Muscle of back (tissue), 13 donors: ENCODE results near the gene GFM1. TPM values are rescaled to one million over a fixed set of nuclear protein-coding genes. Genes with fewer than 3 reads are reported as not detected.
A peak's percentile ranks its signal among the peaks of the same experiment; 100 is the strongest.

Experiments
- DNase-seq, 3 donors: peaks; one replicate each; pipeline versions ENCODE4 v3.0.0 to v3.0.0-alpha.2; 2013
- long read RNA-seq, 9 donors: transcript quantifications; one replicate each; lab custom pipeline, GENCODE V29; 2026
- polyA plus RNA-seq, 10 donors: library from polyadenylated mRNA; unstranded; fragments of 120-200 nt; gene quantifications; one replicate each; pipeline ENCODE4 v1.2.1, GENCODE V29; 2013; ENCODE audit not compliant: insufficient read length in 10 of 10

GFM1 gene
- 10 to 100 TPM; 23.6 to 47.6 (median 35.9) TPM for polyA plus RNA-seq
- long read RNA-seq, donor 1, partial matches to known transcripts = 0 of 4 reads
- long read RNA-seq, donor 1, other reads (novel, unspliced or antisense) = 0 of 4 reads
- long read RNA-seq, donor 2, partial matches to known transcripts = 0 of 3 reads
- long read RNA-seq, donor 2, other reads (novel, unspliced or antisense) = 0 of 3 reads
- long read RNA-seq, donor 3 = 0 reads
- long read RNA-seq, donor 4, partial matches to known transcripts = 6 of 46 reads
- long read RNA-seq, donor 4, other reads (novel, unspliced or antisense) = 37 of 46 reads
- long read RNA-seq, donor 5, transcript GFM1-210 (18 exons, 3,721 nt) = major isoform, 5 of 71 reads
- long read RNA-seq, donor 5, partial matches to known transcripts = 14 of 71 reads
- long read RNA-seq, donor 5, other reads (novel, unspliced or antisense) = 52 of 71 reads
- long read RNA-seq, donor 6, partial matches to known transcripts = 0 of 4 reads
- long read RNA-seq, donor 6, other reads (novel, unspliced or antisense) = 0 of 4 reads
- long read RNA-seq, donor 7, partial matches to known transcripts = 7 of 53 reads
- long read RNA-seq, donor 7, other reads (novel, unspliced or antisense) = 43 of 53 reads
- long read RNA-seq, donor 8, partial matches to known transcripts = 6 of 34 reads
- long read RNA-seq, donor 8, other reads (novel, unspliced or antisense) = 24 of 34 reads
- long read RNA-seq, donor 9 = 0 reads

DNA sequence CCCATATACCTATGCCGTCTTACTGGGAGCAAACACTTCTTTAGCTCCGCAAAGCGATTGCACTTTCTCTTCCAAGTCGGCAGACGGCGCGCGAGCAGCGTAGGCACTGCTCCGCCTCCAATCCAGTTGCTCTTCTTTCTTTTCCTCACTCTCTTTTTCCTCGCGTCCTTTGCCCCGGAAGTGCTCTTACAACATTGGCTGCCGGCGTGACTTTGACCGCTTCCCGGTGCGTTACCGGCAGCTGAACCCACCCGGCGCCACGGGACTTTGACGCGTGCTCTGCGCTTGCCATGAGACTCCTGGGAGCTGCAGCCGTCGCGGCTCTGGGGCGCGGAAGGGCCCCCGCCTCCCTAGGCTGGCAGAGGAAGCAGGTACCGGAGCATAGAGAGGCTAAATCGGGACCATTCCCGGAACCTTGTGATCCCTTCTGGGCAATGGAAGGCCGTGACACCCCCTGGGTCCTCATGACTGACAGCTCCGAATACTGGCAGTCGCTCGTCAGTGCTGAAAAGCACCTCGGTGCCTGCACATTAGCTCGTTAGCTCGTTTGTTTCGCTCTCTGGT lies at the start of gene GFM1:
GFM1 (plus strand) TSS at position 183 of the 564 bp plus-strand sequence; CDS start at position 291, 108 bp downstream.
- peak; percentile 94 to 97 (median 95) for DNase-seq

DNA sequence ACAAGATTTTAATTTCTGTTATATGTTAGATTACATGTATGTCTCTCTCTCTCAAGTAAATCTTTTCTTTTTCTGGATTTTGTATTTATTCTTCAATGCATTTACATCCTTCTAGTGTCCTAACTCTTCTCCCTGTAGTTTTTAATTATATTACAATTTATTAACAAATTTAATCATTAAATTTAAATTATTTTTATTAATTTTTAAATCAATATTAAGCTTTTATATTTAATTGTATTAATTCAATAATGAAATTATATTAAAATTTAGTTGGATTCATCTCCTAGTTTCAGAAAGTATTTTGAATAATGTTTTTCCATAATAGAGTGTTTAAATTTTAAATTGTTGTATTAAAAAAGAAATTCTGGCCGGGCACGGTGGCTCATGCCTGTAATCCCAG lies 43.5 kb upstream of the GFM1 start:
- no peak for DNase-seq

DNA sequence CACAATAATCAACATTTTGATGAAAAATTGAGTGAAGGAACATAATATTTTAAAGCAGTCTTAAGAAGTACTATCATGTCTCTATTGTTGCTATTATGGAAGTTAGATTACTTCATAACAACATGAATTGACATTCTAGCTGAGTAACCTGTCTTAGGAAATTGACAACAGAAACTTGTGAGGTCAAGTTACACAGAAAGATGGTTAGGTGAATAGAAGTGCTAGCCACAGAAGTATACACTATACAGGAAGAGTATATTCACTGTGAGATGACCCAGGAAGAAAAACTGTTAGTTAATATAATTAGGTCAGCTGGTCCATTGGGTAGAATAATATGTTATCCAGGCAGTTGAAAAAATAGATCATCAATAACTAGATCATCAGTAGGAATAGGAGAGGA lies 42.1 kb upstream of the GFM1 start:
- DNase-seq = no peak

DNA sequence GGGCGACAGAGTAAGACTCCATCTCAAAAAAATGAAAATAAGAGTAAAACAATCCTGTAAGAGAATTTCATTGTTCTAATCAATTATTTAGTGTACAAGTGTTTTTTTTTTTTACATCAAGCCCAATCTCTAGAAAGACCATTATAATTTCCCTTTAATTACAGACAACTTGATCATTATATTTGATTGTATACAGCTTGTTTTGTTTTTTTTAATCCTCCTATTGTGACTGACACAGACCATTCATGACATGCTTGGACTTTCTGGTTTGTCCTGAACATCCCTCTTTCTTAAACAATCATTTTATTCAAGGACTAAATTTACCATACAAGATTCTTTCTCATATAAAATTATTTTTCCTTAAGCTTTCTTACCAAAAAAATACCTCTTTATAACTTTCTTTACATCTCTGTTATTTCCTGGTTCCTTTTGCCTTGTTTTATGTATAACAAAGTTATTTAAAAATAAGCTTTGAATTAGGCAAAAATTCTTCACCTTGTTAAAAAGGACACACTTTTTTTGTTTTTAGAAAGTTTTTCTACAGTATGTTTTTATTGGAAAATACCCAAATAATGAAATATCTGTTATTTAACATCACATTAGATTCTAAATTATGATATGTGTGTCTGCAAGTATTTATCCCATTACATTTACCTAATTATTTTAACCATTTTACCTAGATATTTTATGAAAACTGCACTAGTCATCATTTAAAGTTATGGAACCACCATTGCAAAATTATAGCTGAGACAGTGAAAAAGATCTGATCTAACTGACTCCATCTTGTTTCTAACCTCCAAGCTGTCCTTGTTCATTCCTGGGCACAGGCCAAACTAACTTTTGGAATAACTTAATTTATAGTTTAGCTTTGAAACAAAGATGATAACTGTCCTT lies 26.1 kb upstream of the GFM1 start:
- no peak for DNase-seq

DNA sequence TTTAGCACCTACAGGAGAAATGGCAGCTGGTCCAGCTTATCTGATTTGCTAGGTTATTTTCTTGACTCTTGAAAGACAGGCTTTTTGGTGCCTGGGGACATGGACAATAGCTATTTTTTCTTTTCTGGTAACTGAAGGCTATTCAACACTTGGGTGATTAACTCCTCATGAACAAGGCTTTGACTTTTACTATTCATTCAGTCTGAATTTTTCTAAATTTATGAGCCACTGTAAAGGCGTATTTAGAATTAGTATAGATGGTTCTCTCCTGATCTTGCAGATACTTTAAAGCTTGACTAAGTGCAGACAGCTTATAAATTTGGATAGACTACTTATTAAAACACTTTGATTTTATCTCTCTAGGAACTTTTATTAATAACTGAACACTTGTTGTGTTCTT lies 18.4 kb upstream of the GFM1 start:
- no peak for DNase-seq

DNA sequence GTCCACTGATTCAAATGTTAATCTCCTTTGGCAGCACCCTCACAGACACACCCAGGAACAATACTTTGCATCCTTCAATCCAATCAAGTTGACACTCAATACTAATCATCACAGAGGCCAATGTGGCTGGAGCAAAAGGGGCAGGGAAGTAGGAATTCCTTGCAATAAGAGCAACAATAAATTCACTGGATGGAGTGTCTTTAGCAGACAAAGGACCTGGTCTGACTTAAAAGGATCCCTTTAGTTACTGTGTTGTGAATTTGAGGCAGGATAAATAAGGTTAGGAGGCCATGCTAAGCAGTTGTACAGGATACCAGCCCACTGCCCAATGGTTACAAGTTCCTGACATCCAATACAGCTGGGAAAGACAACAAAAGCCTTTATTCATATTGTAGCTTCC lies 12.3 kb upstream of the GFM1 start:
- DNase-seq = no peak

DNA sequence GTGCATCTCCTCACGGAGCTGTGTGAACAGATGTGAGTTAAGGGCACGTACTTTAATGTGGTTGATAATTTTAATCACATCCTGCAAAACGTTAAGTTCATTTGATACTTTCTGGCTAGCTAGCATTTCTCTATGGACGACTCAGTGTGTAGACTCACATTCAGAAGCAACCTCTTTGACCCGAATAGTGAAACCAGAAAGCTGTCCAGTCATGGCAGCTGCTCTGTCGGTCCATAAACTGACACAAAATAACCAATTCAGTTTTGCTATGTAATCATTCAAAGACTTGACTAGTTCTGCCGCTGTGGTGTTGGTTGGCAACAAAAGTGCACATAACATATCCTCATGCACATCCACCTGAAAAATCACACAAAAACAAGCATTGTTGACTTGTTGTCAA lies 3.7 kb upstream of the GFM1 start:
- no peak for DNase-seq

DNA sequence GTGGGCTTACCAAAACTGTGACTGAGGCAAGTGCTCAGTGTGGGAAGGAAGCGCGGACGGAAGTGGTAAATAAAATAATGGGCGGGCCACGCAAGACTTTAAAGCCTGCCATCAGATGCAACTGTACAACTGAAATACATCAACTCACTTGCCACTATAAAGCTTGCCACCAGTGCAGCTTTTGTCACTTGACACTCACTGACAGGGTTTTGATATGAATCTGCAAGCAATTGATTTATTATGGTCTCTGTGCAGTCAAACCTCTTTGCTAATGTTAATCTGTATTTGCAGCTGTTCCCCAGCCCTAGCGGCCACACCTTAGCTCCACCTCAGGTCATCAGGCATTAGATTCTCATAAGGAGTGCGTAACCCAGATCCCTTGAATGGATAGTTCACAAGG lies 2.3 kb upstream of the GFM1 start:
- no peak for DNase-seq

DNA sequence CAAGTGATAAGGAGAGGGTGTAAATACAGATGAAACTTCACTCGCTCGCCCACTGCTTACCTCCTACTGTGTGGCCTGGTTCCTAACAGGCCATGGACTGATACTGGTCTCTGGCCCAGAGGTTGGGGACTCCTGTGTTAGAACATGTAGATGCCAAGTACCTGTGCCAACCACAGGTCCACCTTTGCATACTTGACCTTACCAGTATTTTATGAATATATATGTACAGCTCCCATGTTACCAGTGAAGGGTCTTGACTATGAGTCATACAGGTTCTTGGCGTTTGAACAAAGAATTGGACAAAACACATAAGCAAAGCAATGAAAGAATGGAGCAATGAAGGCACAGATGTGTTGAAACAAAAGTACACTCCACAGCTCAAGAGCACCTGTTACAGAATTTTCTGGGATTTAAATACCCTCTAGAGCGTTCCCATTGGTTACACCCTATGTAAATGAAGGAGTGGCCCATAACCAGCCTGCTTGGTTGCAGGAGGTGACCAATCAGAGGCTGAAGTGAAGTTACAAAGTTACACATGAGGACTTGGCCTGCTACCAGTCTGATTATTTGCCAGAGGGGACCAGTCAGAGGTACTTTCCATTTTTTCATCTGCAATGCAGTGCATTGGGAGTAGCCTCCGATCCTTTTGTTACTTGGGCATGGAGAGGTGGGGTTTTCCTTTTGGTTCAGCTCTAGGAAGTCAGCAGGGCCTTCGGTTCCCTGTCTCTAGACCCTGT lies 1.7 kb upstream of the GFM1 start:
- no peak for DNase-seq

DNA sequence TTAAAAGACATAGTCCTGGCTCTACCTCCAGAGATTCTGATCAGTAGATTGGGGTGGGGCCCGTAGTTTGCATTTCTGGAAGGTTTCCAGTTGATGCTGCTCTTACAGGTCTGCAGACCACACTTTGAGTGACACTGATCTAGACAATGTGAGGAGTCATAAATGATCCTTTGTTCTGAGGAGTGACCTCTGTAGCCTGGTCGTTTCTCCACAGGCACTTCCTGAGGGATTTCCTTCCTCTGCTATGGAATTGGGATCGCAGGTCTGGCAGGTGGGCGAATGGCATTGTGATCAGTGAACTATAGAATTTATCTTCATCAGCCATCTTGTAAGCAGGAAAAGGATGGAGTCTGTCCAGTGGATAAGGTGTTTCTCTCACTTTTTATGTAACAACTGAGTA lies 5.5 kb downstream of the GFM1 start:
- no peak for DNase-seq

DNA sequence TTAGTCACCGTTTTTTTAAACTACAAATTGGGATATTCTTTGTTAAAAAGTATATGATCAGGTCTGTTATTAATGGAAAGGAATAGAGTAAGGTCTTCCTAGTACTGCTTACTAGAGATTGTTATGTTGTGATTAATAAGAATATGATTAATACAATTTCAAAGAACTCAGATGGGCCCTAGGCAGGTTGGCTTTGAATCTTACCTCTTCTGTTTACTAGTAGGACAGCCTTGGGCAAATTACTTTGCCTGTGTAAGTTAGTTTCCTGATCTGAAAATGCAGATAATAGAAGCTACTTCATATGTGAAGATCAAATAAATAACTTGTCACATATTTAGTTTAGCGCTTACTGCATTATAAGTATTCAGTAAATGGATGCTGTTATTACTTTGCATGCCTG lies 6.9 kb downstream of the GFM1 start:
- DNase-seq = no peak

DNA sequence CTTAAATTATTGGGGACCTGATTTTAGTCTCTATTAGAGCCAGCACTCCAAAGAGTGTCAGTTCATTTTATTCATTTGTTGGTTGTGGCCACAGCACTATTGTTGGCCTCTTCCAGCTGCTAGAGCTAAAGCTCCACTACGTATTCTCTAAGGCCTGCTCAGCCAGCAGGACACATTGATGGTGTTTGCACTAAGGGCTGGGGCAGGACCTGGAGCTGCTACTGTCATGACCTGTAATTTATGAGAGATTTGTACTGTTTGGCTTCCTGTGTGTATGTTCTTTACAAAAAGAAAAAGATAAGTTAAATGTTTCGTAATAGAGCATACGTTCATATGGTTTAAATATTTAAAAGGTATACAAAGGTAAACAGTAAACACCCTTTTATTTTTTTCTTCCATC lies 8.1 kb downstream of the GFM1 start:
- DNase-seq = no peak

DNA sequence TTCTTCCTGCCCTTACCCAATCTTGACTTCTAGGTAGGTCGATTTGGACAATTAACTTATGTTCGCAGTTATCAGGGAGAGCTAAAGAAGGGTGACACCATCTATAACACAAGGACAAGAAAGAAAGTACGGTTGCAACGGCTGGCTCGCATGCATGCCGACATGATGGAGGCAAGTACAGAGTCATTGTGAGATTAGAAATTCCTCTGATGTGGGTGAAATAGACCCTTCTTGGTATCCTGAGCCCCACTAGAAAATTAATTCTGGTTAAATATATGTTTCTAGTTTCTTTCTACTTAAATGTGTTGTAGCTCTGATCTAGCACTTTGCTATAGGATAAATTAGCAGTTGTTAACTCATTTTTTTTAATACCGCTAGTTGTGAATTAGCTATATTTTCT lies 14.6 kb downstream of the GFM1 start:
- DNase-seq = no peak

DNA sequence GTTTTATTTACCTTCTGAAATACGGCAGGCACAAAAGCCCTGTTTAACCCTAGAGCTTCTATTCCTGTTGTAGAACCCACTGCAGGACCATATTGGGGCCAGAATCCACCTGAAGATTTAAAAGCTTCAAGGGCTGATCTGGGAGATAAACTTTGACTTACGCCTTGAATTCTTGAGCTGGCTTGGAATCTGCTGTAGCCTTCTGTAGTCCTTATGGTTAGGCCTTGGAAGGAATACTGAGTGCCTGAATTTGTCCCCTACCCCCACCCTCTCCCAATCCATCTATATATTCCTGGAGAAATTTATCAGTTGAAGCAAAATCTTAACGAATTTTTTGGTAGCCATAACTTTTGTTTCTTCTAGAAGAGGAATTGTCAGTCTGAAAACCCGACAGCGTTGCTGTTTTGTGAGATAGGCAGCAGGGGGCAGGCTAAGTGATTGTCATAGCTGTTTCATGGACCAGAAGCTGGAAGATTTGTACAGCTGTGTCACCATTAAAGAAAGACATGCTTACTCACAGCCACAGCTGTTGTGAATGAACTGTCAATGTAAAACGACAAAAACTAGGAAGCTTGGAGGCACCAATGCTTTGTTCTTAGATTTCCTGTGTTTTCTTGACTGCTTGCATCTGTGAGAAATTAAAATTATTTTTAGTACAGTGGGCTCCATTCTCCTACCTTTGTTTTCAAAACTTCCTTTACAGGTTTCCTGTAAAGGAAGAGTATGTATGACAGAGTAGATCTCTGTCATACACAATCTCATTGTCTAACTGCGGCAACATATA lies 15.3 kb downstream of the GFM1 start:
- peak; percentile 46 to 65 (median 52) for DNase-seq

DNA sequence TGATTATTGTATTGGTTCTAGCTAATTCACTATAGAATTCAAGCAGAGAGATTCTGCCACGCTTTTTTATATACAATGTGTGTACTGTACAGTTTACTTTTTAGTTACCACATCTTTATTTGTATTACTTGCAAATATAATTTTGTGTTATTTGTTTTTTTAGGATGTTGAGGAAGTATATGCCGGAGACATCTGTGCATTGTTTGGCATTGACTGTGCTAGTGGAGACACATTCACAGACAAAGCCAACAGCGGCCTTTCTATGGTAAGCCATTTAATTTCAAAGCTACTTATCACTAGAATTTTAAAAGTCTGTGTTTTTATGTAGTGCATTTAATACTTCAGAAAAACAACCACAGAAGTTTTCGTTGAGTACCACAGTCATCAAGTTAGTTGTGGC lies 16.4 kb downstream of the GFM1 start:
- DNase-seq = no peak

DNA sequence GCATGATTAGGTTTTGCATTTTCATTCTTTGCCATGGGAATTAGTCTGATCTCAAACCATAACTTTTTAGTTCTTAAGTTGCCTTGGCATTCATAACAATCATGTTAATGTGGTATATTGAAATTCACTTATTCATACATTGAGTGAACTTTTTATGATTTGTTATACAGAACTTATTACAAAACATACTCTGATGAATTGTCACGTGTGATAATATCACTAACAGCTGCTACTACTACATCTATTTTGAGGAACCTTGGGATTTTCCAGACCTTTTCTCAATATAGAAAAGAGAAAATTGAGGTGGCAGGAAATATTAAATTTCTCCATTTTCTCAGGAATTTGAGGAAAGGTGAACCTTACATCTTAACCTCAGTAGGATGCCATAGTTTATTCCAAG lies 18.9 kb downstream of the GFM1 start:
- DNase-seq = no peak

DNA sequence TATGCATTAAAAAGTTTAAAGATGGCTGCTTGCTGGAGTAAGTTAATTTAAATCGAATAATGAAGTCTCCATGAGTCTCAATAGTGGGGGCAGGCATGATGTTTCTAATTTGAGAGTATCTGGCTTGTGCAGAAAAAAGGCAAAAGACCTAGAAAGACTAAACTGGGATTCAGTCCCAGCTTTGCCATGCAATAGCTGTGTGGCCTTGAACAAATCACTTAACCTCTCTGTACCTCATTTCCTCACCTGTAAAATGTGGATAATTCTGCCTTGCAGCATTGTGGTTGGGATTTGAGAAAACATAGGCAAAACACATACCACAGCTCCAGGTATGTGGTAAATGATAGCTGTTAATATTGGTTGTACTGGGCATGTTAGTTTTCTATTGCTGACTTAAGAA lies 19.5 kb downstream of the GFM1 start:
- no peak for DNase-seq

DNA sequence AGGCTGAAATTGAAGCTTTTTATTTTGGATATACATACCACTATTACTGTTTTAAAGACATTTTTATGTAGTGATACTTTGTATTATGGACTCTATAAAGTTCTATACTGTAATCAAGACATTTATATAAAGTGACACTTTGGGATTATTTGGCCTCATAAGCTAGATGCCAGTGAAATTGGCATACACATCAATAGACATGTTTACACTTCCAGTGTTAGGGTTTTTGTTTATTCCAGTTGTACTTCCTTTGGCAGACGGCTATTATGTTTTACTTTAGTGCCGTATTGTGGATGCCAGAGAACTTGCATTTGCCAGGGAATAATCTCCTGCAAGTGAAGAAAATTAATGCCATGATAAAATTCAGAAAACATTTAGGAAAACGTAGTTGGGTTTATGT lies 22.1 kb downstream of the GFM1 start:
- no peak for DNase-seq

DNA sequence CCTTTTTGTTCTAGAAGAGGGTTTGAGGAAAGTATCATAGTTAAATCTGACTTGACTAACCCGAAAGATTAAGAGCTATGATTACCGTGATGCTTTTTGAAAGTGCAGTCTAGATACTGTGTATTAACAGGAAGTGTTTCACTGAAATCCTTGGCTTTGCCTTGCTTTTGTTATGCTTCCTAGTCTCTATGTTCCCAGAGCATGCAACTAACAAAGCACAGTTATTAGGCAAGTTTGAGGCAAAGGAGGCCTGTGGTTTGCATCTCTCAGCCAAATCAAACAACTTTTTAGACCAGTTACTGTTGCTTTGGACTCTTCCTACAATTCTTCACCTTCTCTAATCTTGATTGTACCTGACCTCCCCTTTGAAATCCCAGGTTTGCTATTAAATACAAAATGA lies 24.2 kb downstream of the GFM1 start:
- DNase-seq = no peak

DNA sequence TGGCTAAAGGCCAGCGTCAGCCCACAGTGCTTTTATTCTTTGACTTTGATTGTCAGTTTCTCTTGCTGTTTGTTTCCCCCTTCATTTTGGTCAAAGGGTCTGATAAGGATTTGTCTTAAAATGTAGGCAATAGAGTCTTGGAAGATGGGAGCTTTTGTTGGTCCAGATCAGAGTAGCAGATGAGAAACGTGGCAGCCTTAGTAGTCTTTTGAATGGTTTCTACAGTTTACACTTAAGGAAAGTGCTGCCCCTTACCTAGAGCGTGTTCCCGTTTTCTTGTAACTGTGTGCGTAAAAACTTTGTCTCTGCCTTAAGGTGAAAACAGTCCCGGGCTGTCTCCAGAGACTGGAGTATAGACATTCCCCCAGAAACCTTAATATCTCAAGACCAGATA lies 27.5 kb downstream of the GFM1 start:
- DNase-seq = peak in 1 of 3 donors; percentile 11
